Bronchial epithelial cell (primary cell): Measurements from ENCODE around the gene MARCHF11. TPM values are rescaled to one million over a fixed set of nuclear protein-coding genes. Genes with fewer than 3 reads are reported as not detected.

ENCODE experiments used
- DNase-seq: peaks from one replicate; pipeline ENCODE4 v3.0.0-alpha.2; 2010; ENCODE audit warnings: low read depth
- FAIRE-seq: peaks from 2 replicates; lab custom pipeline; 2011; peaks lifted over from hg19 to GRCh38; lab: Jason Lieb, UNC
- H3K27me3 ChIP-seq: 2 replicates; pipeline ENCODE4 v1.5.1; 2011; ENCODE audit warnings: low read length; ENCODE audit not compliant: control insufficient read depth, insufficient read depth
- H3K36me3 ChIP-seq: 2 replicates; pipeline ENCODE4 v1.5.1; 2011; ENCODE audit warnings: low read length; ENCODE audit not compliant: control insufficient read depth, insufficient read depth
- H3K4me3 ChIP-seq: 2 replicates; pipeline ENCODE4 v1.5.1; 2011; ENCODE audit warnings: mild to moderate bottlenecking, low read depth, low read length, control low read depth
- CTCF ChIP-seq: IDR thresholded peaks from 2 replicates; pipeline ENCODE4 v1.5.1; 2011; ENCODE audit warnings: mild to moderate bottlenecking, moderate library complexity, low read length, control low read depth, inconsistent platforms; ENCODE audit not compliant: insufficient read depth, severe bottlenecking
- total RNA-seq: library from RNA; depleted of rRNA; stranded (reverse); fragments of >200 nt; gene quantifications from 2 replicates; pipeline ENCODE4 v1.2.1, GENCODE V29; 2014

The MARCHF11 gene
- total RNA-seq, 1 donor from 2014 or later, result not detected

DNA sequence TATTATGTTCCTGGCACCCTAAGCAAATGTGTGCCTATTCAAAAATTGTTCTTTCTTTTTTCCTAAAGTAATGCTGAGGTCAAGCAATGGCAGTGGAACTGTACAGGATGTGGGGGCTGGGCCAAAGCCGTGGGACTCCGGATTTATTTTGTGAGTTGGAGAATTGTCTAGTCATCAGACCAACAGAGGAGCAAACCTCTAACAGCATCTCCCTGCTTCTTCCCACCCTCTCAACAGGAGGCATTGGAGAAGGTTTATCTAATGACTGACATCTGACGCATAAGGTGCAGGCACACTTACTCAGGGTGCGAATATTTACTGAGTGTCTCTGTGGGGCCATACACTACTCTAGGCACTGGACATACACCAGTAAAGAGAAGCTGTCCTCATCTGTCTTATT, 38.6 kb downstream of the MARCHF11 start:
- FAIRE-seq (no peak), DNase-seq (no peak)
- Histone ChIP-seq H3K36me3 (no peaks in the 10 kb centered on the region), H3K27me3 (no peaks in the 10 kb centered on the region), H3K4me3 (no peak overlapping the region)
- no peak for TF ChIP-seq CTCF

- FAIRE-seq, result no peak
- Histone ChIP-seq H3K27me3 (no peaks in the 10 kb centered on the region), H3K4me3 (no peak overlapping the region), H3K36me3 (no peaks in the 10 kb centered on the region)
- no peak for TF ChIP-seq CTCF
- DNase-seq, result no peak
Measured at GRCh38 chr5:16140417-16140816, 39.2 kb downstream of the MARCHF11 start.

DNA sequence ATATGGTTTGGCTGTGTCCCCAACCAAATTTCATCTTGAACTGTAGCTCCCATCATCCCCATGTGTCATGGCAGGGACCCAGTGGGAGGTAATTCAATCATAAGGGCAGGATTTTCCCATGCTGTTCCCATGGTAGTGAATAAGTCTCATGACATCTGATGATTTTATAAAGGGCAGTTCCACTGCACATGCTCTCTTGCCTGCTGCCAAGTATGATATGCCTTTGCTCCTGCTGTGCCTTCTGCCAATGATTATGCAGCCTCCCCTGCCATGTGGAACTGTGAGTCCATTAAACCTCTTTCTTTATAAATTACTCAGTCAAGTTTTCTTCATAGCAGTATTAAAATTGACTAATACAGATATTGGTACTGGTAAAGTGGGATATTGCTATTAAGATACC, 42.4 kb downstream of the MARCHF11 start:
- Histone ChIP-seq H3K4me3 (no peak overlapping the region), H3K36me3 (no peaks in the 10 kb centered on the region), H3K27me3 (no peaks in the 10 kb centered on the region)
- TF ChIP-seq CTCF, result no peak
- DNase-seq (no peak), FAIRE-seq (no peak)

DNA sequence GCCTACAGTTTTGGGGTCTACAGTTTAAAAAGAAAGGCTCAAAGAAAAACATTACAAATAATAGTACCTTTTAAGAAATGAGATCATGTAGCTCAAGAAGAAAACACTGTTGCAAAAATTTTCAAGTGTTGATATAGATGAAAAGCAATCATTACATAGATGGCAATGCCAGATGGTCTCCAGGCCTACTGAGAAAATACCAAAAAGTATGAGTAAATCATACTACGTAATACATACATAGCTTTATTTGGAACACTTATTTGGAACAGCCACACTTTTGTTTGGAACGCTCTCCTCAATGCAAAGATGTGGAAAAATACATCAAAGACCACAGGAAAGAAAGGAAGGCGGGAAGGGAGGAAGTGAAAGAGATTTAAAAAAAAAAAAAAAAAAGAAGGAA, 44.1 kb downstream of the MARCHF11 start:
- Histone ChIP-seq H3K4me3 (no peak overlapping the region), H3K27me3 (no peaks in the 10 kb centered on the region), H3K36me3 (no peaks in the 10 kb centered on the region)
- DNase-seq (no peak), FAIRE-seq (no peak)
- TF ChIP-seq CTCF, result no peak

DNA sequence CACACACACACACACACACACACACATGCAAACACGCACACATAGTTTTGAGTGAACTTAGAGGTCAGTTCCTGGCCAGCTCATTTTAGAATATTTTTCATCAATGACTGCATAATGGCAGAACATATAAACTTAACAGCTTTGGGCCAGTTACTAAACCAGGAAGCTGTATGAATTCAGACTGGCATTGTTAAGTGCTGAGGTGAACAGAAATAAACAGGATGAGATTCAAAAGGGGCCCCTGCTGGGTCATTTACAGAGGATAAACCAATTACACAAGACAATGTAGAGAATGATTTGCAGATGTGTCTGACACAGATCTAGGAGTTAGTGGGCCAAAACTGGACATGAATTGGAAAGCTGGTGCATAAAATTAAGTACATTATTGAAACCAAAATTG, 44.6 kb downstream of the MARCHF11 start:
- FAIRE-seq (no peak), DNase-seq (no peak)
- Histone ChIP-seq H3K4me3 (no peak overlapping the region), H3K27me3 (no peaks in the 10 kb centered on the region), H3K36me3 (no peaks in the 10 kb centered on the region)
- no peak for TF ChIP-seq CTCF

GRCh38 chr5:16134204-16134603, 45.4 kb downstream of the MARCHF11 start:
- DNase-seq, result no peak

More at GRCh38 chr5:16134204-16134603, 45.4 kb downstream of the MARCHF11 start:
- Histone ChIP-seq H3K27me3 (no peaks in the 10 kb centered on the region), H3K4me3 (no peak overlapping the region), H3K36me3 (no peaks in the 10 kb centered on the region)
- FAIRE-seq, result no peak
- no peak for TF ChIP-seq CTCF
